HG02870 (cell line): ENCODE measurements around the gene POU3F1.

ENCODE experiments used
- ATAC-seq: cut with Tn5 transposase; IDR thresholded peaks from one replicate; pipeline ENCODE4 v1.9.1; 2021; ENCODE audit warnings: mild to moderate bottlenecking, moderate library complexity; ENCODE audit not compliant: unreplicated experiment

Gene POU3F1

GRCh38 chr1:38074302-38074677 lies 27.7 kb upstream of the POU3F1 start:
- ATAC-seq = no peak

GRCh38 chr1:38073534-38074301 lies 27.1 kb upstream of the POU3F1 start:
- no peak for ATAC-seq

- ATAC-seq = no peak
Measured at GRCh38 chr1:38072858-38073257, 26.3 kb upstream of the POU3F1 start.

GRCh38 chr1:38071312-38072256 lies 25.0 kb upstream of the POU3F1 start:
- no peak for ATAC-seq

- ATAC-seq = no peak
Measured at GRCh38 chr1:38068980-38069340, 22.4 kb upstream of the POU3F1 start.

GRCh38 chr1:38068220-38068979 lies 21.8 kb upstream of the POU3F1 start:
- no peak for ATAC-seq

GRCh38 chr1:38064197-38064903 lies 17.8 kb upstream of the POU3F1 start:
- ATAC-seq = no peak

GRCh38 chr1:38063616-38064015 lies 17.0 kb upstream of the POU3F1 start:
- no peak for ATAC-seq

GRCh38 chr1:38062361-38063288 lies 16.0 kb upstream of the POU3F1 start:
- no peak for ATAC-seq

GRCh38 chr1:38061883-38062328 lies 15.3 kb upstream of the POU3F1 start:
- peak; percentile 62 for ATAC-seq

GRCh38 chr1:38061290-38061689 lies 14.7 kb upstream of the POU3F1 start:
- no peak for ATAC-seq

- no peak for ATAC-seq
Measured at GRCh38 chr1:38060498-38060897, 13.9 kb upstream of the POU3F1 start.

- ATAC-seq = no peak
Measured at GRCh38 chr1:38059635-38060250, 13.2 kb upstream of the POU3F1 start.

GRCh38 chr1:38055965-38056364 lies 9.4 kb upstream of the POU3F1 start:
- no peak for ATAC-seq

- no peak for ATAC-seq
Measured at GRCh38 chr1:38055398-38055797, 8.8 kb upstream of the POU3F1 start.

GRCh38 chr1:38053416-38054091 lies 7.0 kb upstream of the POU3F1 start:
- ATAC-seq = no peak

- no peak for ATAC-seq
Measured at GRCh38 chr1:38052750-38053415, 6.3 kb upstream of the POU3F1 start.

- ATAC-seq = no peak
Measured at GRCh38 chr1:38051079-38051543, 4.5 kb upstream of the POU3F1 start.
